Stimulated activated CD4-positive, alpha-beta T cell treated with anti-CD3 and anti-CD28 coated beads, Interleukin-1b, Interleukin-23, amount 100 ng/mL, for 1 hour (primary cell): Measurements from ENCODE around the gene COX8A.

Experiments
- DNase-seq, 2 donors: peaks; one replicate each; pipeline ENCODE4 v3.0.0-alpha.2; 2020; ENCODE audit warnings: low read depth in 2 of 2

COX8A gene

GRCh38 chr11:64003807-64004589 is 29.6 kb downstream of the COX8A start:
- DNase-seq: no peak

DNA sequence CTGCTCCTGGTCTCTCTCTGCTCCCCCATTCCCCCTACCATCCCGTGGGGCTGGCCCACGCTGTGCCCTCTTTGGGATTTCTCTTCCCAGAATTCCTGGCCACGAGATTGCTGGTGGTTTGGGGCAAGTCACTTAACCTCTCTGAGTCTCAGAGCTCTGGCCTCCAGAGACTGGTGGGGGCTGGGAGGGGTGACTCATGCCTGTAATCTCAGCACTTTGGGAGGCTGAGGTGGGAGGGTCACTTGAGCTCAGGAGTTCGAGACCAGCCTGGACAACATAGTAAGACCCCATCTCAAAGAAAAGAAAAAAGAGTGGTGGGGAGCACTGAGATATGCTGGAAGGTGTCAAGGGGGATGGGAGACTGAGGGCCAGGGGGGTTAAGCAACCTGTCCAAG is 30.2 kb downstream of the COX8A start:
- no peak for DNase-seq

DNA sequence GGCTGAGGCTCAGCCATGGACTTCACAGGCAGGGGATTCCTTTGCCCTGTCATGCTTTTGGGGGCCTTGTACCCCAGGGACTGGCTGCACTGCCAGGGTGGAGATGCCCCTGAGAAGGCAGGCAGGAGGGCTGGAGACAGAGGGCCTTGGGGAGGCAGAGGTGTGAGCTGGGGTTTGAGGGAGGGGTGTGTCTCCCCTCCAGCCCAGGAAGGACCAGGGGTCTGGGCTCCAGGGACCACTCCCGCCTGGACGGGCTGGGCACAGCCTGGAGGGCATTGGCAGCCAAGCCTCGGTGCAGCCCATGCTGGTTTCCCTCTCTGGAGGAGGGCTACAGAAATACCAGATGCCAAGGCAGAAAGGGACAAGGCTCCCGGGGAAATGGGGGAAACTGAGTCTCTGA is 31.3 kb downstream of the COX8A start:
- no peak for DNase-seq

- DNase-seq: no peak
These were observed 32.0 kb downstream of the COX8A start for GRCh38 chr11:64006398-64006797.

- DNase-seq: no peak
These were observed 32.8 kb downstream of the COX8A start for GRCh38 chr11:64007160-64007628.

DNA sequence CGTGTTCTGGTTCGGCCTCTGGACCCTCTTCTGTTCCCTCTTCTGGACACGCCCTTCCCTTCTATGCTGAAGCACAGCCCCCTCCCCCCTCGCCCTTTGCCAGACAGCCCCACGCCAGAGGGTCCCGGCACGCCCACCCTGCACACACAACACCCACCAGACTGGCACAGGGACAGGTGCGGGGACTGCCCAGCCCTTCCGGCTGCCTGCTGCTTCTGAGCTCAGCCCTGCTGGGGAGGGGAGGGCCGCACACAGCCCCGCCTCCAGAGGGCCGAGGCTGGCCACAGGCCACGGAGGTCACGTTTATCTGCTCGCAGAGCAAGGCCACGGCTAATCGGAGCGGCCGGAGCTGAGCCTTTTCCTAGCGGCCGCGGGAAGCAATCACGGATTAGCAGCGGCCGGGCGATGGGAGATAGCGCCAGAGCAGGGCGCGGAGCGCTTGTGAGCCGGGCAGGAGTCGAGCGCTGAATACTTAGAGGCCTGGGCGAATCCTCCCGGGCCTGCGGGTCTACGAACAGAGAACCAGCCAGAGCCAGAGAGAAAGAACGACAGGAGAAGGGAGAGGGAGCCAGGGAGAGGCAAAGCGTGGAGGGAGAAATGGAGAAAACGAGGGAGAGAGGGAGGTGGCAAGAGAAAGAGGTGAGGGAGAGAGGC is 33.3 kb downstream of the COX8A start:
- DNase-seq: no peak

- DNase-seq: no peak
These were observed 34.0 kb downstream of the COX8A start for GRCh38 chr11:64008283-64008913.

DNA sequence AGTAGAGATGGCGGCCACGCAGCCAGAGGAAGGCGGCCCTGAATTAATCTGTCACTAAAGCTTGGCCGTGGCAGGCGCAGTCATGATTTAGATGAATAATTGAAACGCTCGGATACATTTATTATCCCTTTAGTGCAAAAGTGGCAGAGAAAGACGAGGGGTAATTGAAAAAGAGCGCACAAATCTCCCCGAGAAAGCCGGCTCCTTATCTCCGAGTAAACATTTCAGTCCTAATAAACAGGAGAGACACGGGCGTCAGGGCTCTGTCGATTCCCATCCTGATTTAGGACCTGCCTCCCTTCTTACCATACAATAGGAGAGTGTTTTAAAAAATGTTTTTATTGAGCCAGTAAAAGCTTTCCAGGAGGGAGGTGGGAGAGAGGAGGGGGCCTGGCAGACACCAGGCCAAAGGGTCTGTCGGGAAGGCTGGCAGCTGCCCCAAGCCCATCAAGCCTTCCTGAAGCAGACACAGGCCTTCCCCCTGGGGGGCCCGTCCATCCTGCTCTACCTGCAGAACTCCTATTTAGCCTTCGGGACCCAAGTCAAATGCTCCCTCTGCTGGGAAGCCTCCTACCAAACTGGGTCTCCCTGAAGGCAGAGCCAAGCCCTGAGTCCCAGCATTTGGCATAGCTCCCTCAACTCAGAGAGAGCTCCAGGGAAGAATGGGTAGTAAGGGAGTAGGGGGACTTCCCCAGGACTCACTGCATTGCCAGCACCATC is 34.7 kb downstream of the COX8A start:
- DNase-seq: no peak

DNA sequence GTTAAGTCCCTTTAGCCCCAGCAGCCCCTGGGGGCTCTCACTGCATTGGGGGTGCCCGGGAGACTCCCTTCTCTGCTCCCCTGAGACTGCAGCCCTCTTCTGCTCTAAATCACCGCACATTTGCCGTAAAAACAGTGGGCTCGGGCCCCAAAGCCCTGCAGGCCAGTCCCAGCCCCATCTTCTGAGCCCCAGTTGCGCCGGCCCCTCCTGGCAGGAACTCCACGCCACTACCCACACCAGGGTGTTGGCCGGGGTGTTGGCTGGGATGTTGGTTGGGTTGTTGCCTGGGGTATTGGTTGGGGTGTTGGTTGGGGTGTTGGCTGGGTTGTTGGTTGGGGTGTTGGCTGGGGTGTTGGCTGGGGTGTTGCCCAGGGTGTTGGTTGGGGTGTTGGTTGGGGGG is 35.3 kb downstream of the COX8A start:
- DNase-seq: no peak

GRCh38 chr11:64010783-64011182 is 36.4 kb downstream of the COX8A start:
- no peak for DNase-seq

- DNase-seq: no peak
These were observed 37.0 kb downstream of the COX8A start for GRCh38 chr11:64011371-64011770.

DNA sequence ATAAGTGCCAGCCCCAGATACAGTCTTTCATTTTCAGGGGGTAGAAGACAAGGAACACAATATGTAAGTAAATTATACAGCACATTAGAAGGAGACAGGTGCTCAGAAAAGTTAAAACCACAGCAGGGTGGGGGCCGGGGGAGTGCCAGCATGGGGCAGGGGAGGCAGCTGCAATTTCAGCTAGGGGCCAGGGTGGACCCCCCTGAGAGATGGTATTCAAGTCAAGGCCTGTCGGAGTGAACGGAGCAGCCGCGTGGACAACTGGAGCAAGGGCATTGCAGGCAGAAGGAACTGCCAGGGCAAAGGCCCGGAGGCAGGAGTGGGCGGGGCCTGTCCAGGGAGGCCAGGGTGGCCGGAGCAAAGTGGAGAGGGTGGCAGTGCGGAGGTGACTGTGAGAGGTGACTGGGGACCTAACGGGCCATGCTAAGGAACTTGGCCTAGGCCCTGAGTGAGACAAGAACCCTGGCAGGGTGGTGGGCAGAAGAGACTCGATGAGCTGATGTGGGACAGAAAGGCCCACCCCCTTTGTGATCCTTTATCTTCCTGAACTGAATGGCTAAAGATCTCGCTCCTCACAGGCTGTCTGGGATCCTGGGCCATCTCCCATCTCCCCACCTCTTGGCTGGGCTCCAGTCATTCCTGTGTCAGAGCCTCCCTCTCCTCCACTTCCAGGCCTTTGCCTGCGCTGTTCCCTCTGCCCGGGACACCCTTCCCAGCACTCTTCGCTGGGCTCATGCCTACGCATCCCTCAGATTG is 38.9 kb downstream of the COX8A start:
- no peak for DNase-seq

DNA sequence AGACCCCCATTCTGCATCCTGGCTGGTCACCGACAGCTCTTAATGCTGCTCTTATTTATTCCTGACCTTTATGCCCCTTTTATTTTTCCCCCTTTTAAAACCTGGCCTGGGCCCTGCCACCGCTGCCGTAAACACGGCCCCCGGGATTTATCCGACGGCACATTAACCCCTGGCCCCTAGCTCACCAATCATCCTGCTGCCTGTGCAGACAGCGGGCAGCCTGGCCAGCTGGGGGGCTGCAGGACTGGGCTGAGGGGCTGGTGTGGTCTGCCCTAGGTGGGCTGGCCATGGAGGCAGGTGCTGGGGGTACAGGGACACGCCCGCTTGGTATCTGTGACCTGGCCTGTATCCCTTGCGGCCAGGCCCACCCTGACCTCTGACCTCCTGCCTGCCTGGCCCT is 39.9 kb downstream of the COX8A start:
- no peak for DNase-seq

DNA sequence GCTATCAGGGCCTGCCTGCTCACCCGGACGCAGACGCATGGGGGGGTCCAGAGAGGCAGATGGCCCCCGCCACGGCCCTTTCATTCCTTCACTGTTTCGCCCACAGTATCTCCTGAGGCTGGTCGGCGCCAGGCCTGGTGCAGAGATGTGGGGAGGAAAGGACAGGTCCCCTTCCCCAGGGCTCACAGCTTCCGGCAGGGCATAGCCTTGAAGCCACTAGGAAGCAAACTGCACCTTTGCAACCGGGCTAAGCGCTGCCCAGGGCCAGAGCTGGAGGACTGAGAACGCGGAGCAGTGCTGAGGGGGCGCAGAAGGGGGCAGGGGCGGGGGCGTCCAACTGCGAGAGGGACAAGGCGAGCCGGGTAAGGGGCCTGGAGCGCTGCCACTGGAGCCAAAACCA is 41.1 kb downstream of the COX8A start:
- DNase-seq: no peak

GRCh38 chr11:64015935-64016845 is 41.8 kb downstream of the COX8A start:
- no peak for DNase-seq

DNA sequence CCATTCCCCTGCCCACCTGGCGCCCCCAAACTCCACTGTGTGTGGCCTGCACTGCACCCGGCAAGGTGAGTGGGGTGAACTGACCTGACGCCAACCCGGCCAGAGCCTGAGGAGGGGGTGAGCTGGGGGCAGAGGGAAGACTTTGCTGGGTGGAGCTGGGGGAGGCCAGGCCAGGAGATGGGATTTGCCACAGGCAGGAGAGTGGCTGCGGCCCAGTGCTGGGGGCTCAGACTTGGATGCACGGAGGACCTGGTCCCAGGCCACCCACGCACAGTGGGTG is 43.5 kb downstream of the COX8A start:
- no peak for DNase-seq

- DNase-seq: no peak
These were observed 43.9 kb downstream of the COX8A start for GRCh38 chr11:64018310-64018709.

DNA sequence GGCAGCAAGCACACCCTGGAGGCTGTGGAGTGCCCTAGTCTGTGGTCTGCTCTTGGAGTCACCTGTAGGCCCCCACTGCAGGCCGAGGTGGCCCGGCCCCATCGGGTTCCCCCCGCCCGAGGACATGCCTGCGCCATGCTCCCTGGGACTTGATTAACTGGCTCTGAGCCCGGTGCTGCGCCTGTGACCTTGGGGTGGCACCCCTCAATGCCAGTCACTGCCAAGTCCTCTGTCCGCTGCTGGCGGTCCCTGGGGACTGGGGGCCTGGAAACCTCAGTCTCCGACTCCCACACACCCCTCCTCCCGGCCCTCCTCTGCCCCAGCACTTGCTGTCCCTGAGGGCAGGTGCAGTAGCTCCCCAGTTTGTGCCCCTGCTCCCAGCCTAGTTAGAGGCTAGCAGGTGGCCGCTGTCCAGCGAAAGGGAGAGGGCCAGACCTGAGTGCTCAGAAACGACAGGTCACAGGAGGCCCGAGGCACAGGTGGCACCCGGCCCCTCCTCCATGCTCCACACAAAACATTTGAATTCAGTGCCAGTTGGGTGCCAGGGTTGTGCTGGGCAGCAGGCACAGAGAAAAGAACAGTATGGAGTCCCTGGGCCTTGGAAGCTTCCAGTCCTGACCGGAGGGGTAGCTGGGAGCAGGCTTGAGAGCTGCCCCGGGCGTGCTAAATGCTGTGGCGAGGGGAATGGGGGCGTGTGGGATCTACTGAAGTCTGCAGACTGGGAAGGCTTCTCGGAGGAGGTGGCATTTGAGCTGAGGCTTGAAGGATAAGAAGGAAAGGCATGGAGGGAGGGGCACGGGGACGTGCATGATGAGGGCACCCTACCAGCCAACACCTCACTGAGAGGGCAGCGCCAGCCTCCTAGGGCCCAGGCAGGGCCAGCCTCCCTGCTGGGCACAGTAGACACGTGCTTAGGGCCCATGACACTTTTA is 45.0 kb downstream of the COX8A start:
- no peak for DNase-seq

GRCh38 chr11:64020976-64021756 is 46.7 kb downstream of the COX8A start:
- no peak for DNase-seq
